GM20431 (cell line): Measurements from ENCODE around the gene ANLN.
"Not testable (repeated sequence)": the region's sequence is repeated elsewhere in the genome, so short reads cannot be mapped to it uniquely, and the experiment has no call there.

ENCODE experiments used
- in situ Hi-C: fragments of 300-500 bp; cut with MseI, MboI; formaldehyde crosslinking; loops from one replicate; pipeline ENCODE4 v1.15.0; 2020; ENCODE audit warnings: low sequenced_read_pairs; ENCODE audit not compliant: unreplicated experiment

The ANLN gene

GRCh38 chr7:36459236-36459960 lies 69.7 kb downstream of the ANLN start:
- in situ Hi-C loops = no loop called here

DNA sequence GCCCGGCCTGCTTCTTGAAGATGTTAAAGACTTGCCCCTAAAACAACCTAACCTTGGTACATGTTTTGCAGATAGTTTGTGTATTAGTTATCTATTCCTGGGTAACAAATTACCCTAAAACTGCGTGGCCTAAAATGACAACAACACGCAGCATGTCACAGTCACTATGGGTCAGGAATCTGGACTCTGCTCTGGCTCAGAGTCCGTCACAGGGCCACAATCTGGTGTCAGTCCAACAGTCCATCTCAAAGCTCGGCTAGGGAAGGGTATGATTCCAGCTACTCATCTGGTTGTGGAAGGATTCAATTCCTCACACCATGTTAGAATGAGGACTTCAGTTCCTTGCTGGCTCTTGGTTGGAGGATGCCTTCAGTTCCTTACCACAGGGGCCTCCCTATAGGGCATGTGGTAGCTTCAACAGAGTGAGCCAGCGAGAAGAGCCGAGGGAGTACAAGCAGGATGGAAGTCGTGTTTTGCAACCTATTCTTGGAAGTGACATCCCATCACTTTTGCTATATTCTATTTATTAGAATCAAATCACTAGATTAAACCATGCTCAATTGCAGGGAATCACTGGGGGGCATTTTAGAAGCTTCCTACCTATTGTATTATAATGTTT lies 71.3 kb downstream of the ANLN start:
- in situ Hi-C loops = no loop called here

DNA sequence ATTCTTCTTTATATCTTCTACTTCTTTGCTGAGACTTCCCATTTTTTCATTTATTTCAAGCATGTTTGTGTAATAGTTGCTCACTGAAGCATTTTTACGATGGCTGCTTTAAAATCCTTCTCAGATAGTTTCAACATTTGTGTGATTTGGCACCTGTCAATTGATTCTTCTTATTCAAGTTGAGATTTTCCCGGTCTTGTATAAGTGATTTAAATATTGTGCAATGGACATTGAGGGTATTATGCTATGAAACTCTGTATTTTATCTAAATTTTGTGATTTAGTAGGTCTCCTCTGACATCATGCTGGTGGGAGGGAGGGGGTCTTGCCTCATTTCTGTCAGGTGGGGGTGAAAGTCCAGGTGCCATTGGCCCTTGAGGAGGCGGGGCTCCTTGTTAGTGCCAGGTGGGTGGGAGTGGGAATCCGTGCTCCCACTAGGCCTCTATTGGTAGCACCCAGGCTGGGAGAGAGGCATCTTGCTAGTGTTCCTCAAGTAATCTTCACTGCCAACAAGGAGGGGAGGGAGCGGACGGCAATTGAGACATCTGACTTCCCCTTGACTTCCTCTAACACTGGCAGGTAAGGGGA lies 73.0 kb downstream of the ANLN start:
- in situ Hi-C loops = no loop called here

- in situ Hi-C loops = no loop called here
Measured at GRCh38 chr7:36464271-36464670, 74.6 kb downstream of the ANLN start.

DNA sequence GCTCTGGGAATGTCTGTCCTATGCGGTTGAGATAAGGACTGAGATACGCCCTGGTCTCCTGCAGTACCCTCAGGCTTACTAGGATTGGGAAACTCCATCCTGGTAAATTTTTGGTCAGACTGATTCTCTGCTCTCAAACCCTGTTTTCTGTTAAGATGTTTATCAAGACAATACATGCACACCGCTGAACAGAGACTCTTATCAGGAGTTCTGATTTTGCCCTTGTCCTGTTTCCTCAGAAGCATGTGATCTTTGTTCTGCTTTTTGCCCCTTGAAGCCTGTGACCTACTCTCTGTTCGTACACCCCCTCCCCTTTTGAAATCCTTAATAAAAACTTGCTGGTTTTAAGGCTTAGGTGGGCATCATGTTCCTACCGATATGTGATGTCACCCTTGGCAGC lies 76.3 kb downstream of the ANLN start:
- in situ Hi-C loops = not testable (repeated sequence)

DNA sequence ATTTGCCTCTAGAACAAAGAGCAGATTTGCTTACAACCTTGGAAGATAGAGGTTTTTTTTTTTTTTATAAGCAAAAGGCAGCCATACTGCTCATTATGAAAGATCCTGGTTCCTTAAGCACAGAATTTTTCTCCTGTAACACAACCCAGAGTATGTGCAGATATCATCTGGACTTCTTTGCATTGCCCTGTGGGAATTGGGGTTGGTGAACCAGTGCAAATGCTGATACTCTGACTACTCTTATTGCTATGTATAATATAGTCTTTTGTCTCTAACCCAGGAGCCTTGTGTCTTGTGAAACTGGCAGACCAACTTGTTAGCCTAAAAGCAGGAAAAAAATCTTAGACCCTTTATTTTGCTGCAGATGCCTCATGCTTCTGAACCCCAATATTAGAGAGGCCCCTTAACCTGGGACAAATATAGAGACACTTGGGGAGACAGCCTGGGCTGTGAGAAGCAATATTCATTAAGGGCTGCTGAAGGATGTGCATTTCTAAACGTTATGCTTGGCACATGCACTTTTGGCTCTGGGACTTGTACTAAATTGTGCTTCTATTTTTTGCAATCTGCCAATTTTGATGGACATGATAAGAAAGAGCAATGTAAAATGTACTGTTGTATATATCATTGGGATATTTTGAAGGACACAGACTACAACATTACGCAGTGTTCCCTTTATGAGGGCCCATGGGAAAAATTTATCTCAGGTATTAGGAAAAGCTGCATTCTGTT lies 78.9 kb downstream of the ANLN start:
- in situ Hi-C loops = no loop called here

- in situ Hi-C loops = no loop called here
Measured at GRCh38 chr7:36469236-36469635, 79.6 kb downstream of the ANLN start.

GRCh38 chr7:36472141-36472729 lies 82.6 kb downstream of the ANLN start:
- in situ Hi-C loops = no loop called here

DNA sequence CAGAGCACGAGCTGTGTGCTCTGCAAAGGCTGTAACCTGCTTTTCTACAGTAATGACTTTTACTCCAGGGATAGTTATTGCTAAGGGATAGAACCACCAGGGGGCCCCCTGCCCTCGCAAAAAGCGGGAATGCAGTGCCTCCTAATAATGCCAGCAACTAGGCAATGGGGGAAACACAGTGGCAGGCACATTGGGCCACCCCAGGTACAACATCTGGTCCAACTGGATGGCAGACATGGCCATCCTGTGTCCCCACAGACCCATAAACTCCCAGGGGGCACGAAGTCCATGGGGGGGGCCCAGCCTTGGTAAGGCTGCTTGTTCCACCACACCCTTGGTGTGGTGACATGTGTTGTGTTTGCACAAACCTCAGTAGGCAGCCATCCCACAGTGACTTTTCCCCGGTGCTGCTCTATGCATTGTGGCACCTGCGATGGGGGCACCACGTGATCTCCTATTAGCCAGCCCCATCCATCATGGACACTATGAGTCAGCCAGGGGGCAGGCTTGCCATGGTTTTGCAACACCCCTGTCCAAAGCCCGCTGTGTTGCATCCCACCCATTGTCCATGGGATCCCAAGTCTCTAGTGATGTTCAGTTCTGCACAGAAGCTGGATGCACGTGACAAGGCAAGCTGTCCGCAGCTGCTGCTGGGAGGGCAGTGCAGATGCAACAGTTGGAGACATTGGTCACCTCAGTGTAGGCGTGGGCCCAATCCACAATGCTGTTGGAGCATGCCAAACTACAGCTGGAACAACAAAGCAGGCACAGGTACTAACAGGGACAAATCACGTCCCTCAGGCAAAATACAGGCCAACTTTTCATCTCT lies 84.0 kb downstream of the ANLN start:
- in situ Hi-C loops = no loop called here

DNA sequence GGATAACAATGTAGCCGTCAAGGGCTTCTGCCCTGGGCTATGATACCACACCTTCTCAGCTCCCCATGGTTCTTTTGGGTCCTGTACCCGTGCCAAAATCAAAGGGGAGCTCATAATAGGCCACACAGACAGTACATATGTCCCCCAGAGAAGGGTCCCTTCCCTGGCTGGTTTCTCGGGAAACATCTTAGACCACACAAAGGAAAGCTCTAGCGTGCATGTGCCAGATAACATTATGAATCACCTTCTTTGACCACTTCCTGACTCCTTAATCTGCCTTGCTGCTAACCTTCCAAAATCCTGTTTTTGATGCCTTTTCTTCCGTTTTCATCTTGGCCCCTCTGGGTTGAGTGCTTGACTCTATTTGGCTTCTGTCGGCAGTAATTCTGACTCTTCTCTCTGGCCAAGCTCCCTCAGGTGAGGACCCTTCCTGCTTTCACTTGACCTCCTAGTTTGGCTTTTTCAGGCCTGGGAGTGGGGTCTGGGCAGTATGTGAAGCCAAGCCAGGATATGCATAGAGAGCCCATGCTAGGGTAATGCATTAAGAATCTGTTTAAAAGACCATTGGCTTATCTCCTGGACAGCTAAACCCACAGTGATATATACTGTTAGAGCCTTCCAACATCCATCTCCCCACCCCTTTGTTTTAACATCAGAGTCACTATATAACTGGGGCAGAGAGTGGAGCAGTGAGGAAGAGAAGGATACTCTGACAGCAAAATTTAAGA lies 84.8 kb downstream of the ANLN start:
- in situ Hi-C loops = loop anchor here (25.0 kb wide), 1 partner anchor 713 kb away; no protein-coding TSS in a partner anchor

- in situ Hi-C loops = loop anchor here (25.0 kb wide), 1 partner anchor 712 kb away; no protein-coding TSS in a partner anchor
Measured at GRCh38 chr7:36475011-36475342, 85.3 kb downstream of the ANLN start.

- in situ Hi-C loops = loop anchor here (25.0 kb wide), 1 partner anchor 712 kb away; no protein-coding TSS in a partner anchor
Measured at GRCh38 chr7:36475381-36475780, 85.7 kb downstream of the ANLN start.

- in situ Hi-C loops = loop anchor here (25.0 kb wide), 1 partner anchor 709 kb away; no protein-coding TSS in a partner anchor
Measured at GRCh38 chr7:36478745-36479144, 89.1 kb downstream of the ANLN start.

DNA sequence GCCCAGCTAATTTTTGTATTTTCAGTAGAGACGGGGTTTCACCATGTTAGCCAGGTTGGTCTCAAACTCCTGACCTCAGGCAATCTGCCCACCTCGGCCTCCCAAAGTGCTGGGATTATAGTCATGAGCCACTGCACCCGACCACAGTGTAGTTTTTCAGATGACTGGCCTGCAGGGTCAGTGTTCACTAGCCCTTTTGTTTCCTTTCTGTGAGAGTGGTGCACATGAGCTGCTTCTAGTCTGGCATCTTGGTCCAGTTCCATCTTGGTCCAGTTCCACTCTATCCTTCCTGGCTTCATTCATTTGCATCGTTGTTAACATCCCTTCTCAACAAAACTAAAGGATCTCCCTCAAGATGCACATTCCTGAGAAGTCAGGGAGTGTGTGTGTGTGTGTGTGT lies 94.2 kb downstream of the ANLN start:
- in situ Hi-C loops = loop anchor here (25.0 kb wide), 1 partner anchor 703 kb away; no protein-coding TSS in a partner anchor

GRCh38 chr7:36484265-36484664 lies 94.6 kb downstream of the ANLN start:
- in situ Hi-C loops = loop anchor here (25.0 kb wide), 1 partner anchor 703 kb away; no protein-coding TSS in a partner anchor

DNA sequence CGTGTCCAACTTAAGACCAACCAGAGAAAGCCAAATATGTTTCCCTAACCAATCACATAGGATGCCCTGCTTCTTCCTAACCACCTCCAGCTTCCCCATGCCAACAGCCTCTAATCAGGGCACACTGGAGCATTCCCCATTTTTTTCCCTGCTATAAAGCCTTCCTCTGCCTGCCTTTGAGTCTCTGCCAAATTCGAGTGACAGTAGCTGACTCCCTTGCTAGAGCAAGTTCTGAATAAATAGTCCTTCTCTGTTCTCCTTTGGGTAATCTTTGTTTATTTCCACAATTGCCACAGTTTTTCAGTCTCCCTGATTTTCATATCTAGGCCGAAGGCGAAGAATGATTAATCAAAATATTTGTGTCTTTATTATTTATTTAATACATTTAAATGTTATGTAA lies 96.7 kb downstream of the ANLN start:
- in situ Hi-C loops = loop anchor here (25.0 kb wide), 1 partner anchor 701 kb away; no protein-coding TSS in a partner anchor

- in situ Hi-C loops = loop anchor here (25.0 kb wide), 1 partner anchor 699 kb away; no protein-coding TSS in a partner anchor
Measured at GRCh38 chr7:36487756-36488336, 98.2 kb downstream of the ANLN start.

GRCh38 chr7:36488672-36489071 lies 99.0 kb downstream of the ANLN start:
- in situ Hi-C loops = loop anchor here (25.0 kb wide), 1 partner anchor 699 kb away; no protein-coding TSS in a partner anchor
